Keratinocyte (primary cell): ENCODE measurements around the gene PLEKHA6. TPM values are rescaled to one million over a fixed set of nuclear protein-coding genes. Genes with fewer than 3 reads are reported as not detected.

Source experiments
- DNase-seq: peaks from one replicate; pipeline ENCODE4 v3.0.0-alpha.2; 2011; ENCODE audit warnings: low read depth, missing footprints, low spot score
- FAIRE-seq: peaks from 2 replicates; lab custom pipeline; 2011; peaks lifted over from hg19 to GRCh38; lab: Jason Lieb, UNC
- H2AFZ ChIP-seq: 2 replicates; pipeline ENCODE4 v1.6.0; 2012; ENCODE audit warnings: low read length, control low read depth, inconsistent platforms; ENCODE audit not compliant: control insufficient read depth
- H3K27ac ChIP-seq: 2 replicates; pipeline ENCODE4 v1.5.1; 2011; ENCODE audit warnings: low read length; ENCODE audit not compliant: control insufficient read depth, insufficient read depth
- H3K27me3 ChIP-seq: 3 replicates; pipeline ENCODE4 v1.6.0; 2011; ENCODE audit warnings: low read length; ENCODE audit not compliant: control insufficient read depth, insufficient read depth; ENCODE audit errors: extremely low read depth
- H3K36me3 ChIP-seq, 2 experiments: 2 replicates in 1 of 2; 3 replicates in 1 of 2; pipeline ENCODE4 v1.5.1; 2011; ENCODE audit warnings: low read length in 2 of 2, mild to moderate bottlenecking in 1 of 2; ENCODE audit not compliant: control insufficient read depth in 2 of 2, insufficient read depth in 2 of 2; ENCODE audit errors: extremely low read depth in 1 of 2
- H3K4me1 ChIP-seq: 3 replicates; pipeline ENCODE4 v1.5.1; 2011; ENCODE audit warnings: low read length; ENCODE audit not compliant: control insufficient read depth, insufficient read depth; ENCODE audit errors: extremely low read depth
- H3K4me2 ChIP-seq: 3 replicates; pipeline ENCODE4 v1.6.0; 2011; ENCODE audit warnings: low read depth, low read length; ENCODE audit not compliant: control insufficient read depth, insufficient read depth; ENCODE audit errors: extremely low read depth
- H3K4me3 ChIP-seq, 3 experiments: fragments of 200-600 bp in 1 of 3; sonication (generic) in 1 of 3; 2 replicates in 2 of 3; 3 replicates in 1 of 3; pipeline ENCODE4 v1.5.1; 2011 to 2016; ENCODE audit warnings: low read length in 3 of 3, mild to moderate bottlenecking in 3 of 3, control low read depth in 2 of 3, inconsistent platforms in 1 of 3, low read depth in 1 of 3, mixed read lengths in 1 of 3, mixed run types in 1 of 3, moderate library complexity in 1 of 3; ENCODE audit not compliant: control insufficient read depth in 2 of 3, insufficient read depth in 2 of 3; ENCODE audit errors: extremely low read depth in 1 of 3
- H3K79me2 ChIP-seq: 2 replicates; pipeline ENCODE4 v1.6.0; 2012; ENCODE audit warnings: low read length; ENCODE audit not compliant: control insufficient read depth, insufficient read depth
- H3K9ac ChIP-seq: 3 replicates; pipeline ENCODE4 v1.6.0; 2011; ENCODE audit warnings: low read length; ENCODE audit not compliant: control insufficient read depth, insufficient read depth; ENCODE audit errors: extremely low read depth
- H3K9me1 ChIP-seq: 3 replicates; pipeline ENCODE4 v1.6.0; 2011; ENCODE audit warnings: low read length; ENCODE audit not compliant: control insufficient read depth, insufficient read depth; ENCODE audit errors: extremely low read depth
- H3K9me3 ChIP-seq: 2 replicates; pipeline ENCODE4 v1.5.1; 2012; ENCODE audit warnings: low read depth, low read length; ENCODE audit not compliant: control insufficient read depth
- H4K20me1 ChIP-seq: 3 replicates; pipeline ENCODE4 v1.6.0; 2011; ENCODE audit warnings: low read length; ENCODE audit not compliant: control insufficient read depth, insufficient read depth; ENCODE audit errors: extremely low read depth
- EZH2 ChIP-seq: IDR thresholded peaks from one replicate; pipeline ENCODE4 v1.6.1; 2012; ENCODE audit warnings: inconsistent platforms, mild to moderate bottlenecking, low read length, moderate library complexity
- dilution Hi-C: fragments of 300-500 bp; cut with MboI; formaldehyde crosslinking; loops from one replicate; pipeline ENCODE4 v1.7.0; 2020; ENCODE audit warnings: low sequenced_read_pairs; ENCODE audit not compliant: extremely low pct_ligation_motif_present
- polyA plus RNA-seq, 5 experiments: library from polyadenylated mRNA; depleted of rRNA in 3 of 5; stranded (reverse) in 3 of 5; stranded (forward) in 1 of 5; unstranded in 1 of 5; fragments of >200 nt; gene quantifications; 1 replicate in 1 of 5; 2 replicates in 3 of 5; 3 replicates in 1 of 5; pipeline versions ENCODE4 v1.2.1 to v1.2.3, GENCODE V29; 2011 to 2012; ENCODE audit warnings: missing spikeins in 2 of 5, low read depth in 1 of 5, low replicate concordance in 1 of 5
- TF ChIP-seq, protein P1 (sequence below), 3 experiments: IDR thresholded peaks in 1 of 3; conservative IDR thresholded peaks in 1 of 3; optimal IDR thresholded peaks in 1 of 3; 2 replicates in 2 of 3; 3 replicates in 1 of 3; pipeline versions ENCODE3 to v1.5.1; 2011; ENCODE audit warnings: low read length in 3 of 3, mild to moderate bottlenecking in 3 of 3, moderate library complexity in 2 of 3, control low read depth in 1 of 3, inconsistent platforms in 1 of 3; ENCODE audit not compliant: insufficient read depth in 2 of 3; ENCODE audit errors: extremely low read depth in 1 of 3

The PLEKHA6 gene
- polyA plus RNA-seq, 1 donor (not counting 4 experiments of a cell fraction or from before 2014, with no cell fraction given) = 1.5 TPM

DNA sequence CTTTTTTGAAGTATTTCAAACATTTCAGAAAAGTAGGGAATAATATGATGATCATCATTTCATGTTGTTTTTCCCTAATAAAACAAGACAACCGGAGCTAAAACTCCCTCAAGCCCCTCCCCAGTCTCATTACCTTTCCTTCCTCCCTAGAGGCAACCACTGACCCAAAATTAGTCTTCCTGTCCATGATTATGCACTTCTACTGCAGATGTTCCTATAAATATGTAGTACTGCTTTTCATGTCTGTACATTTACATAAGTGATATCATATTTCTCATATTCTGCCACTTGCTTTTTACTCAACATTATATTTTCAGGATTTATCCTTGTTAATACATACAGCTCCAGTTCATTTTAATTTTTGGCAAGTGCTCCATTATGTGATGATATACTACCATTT lies 87.2 kb downstream of the PLEKHA6 start:
- dilution Hi-C loops = no loop called here
- no peak for TF ChIP-seq EZH2
- TF ChIP-seq, protein P1, sequence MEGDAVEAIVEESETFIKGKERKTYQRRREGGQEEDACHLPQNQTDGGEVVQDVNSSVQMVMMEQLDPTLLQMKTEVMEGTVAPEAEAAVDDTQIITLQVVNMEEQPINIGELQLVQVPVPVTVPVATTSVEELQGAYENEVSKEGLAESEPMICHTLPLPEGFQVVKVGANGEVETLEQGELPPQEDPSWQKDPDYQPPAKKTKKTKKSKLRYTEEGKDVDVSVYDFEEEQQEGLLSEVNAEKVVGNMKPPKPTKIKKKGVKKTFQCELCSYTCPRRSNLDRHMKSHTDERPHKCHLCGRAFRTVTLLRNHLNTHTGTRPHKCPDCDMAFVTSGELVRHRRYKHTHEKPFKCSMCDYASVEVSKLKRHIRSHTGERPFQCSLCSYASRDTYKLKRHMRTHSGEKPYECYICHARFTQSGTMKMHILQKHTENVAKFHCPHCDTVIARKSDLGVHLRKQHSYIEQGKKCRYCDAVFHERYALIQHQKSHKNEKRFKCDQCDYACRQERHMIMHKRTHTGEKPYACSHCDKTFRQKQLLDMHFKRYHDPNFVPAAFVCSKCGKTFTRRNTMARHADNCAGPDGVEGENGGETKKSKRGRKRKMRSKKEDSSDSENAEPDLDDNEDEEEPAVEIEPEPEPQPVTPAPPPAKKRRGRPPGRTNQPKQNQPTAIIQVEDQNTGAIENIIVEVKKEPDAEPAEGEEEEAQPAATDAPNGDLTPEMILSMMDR (optimal IDR thresholded peaks at IDR 0.05 in 1 of 3, IDR thresholded peaks at IDR 0.05 in 1 of 3, conservative IDR thresholded peaks at IDR 0.05 in 1 of 3; ENCODE audit: extremely low read depth in 1 of 3, insufficient read depth in 2 of 3, low read length in 3 of 3) = no peak
- no peak for FAIRE-seq
- no peak overlapping the region for H3K4me3 ChIP-seq
- H4K20me1 ChIP-seq = no peaks in the 10 kb centered on the region
- no peak overlapping the region for H3K4me2 ChIP-seq
- H3K9me1 ChIP-seq = no peaks in the 10 kb centered on the region
- no peak overlapping the region for H3K27ac ChIP-seq
- H3K36me3 ChIP-seq = peaks cover 0 to 13% of the 10 kb centered on the region in 2 experiments
- H3K27me3 ChIP-seq = peaks cover 4% of the 10 kb centered on the region
- H3K4me1 ChIP-seq = no peaks in the 10 kb centered on the region
- H2AFZ ChIP-seq = no peak overlapping the region
- H3K79me2 ChIP-seq = no peaks in the 10 kb centered on the region
- DNase-seq = no peak
- no peaks in the 10 kb centered on the region for H3K9me3 ChIP-seq
- H3K9ac ChIP-seq = no peak overlapping the region

DNA sequence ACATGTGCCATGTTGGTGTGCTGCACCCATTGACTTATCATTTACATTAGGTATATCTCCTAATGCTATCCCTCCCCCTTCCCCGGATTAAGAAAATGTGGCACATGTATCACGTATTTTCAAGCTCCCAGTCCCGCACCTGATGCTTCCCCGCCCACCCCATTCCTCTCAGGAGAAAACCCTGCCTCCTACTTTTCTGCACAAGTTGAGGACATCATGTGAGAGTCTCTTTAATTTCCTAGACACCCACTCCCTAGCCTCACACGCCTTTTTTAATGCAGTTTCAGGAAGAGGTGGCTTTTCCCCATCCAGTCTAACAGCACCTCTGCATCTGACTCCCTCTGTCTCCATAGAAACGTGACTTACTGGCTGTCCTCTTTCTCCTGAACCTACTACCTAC lies 87.8 kb downstream of the PLEKHA6 start:
- Histone ChIP-seq H3K27me3 (peaks cover 1% of the 10 kb centered on the region), H3K4me3 (no peak overlapping the region), H3K36me3 (peaks cover 0 to 18% of the 10 kb centered on the region in 2 experiments), H2AFZ (no peak overlapping the region), H3K9me3 (no peaks in the 10 kb centered on the region), H3K4me1 (no peaks in the 10 kb centered on the region), H4K20me1 (no peaks in the 10 kb centered on the region), H3K79me2 (no peaks in the 10 kb centered on the region), H3K4me2 (no peak overlapping the region), H3K9me1 (no peaks in the 10 kb centered on the region), H3K9ac (no peak overlapping the region), H3K27ac (no peak overlapping the region)
- dilution Hi-C loops = no loop called here
- no peak for TF ChIP-seq EZH2
- TF ChIP-seq, protein P1 (optimal IDR thresholded peaks at IDR 0.05 in 1 of 3, IDR thresholded peaks at IDR 0.05 in 1 of 3, conservative IDR thresholded peaks at IDR 0.05 in 1 of 3; ENCODE audit: extremely low read depth in 1 of 3, insufficient read depth in 2 of 3, low read length in 3 of 3) = no peak
- DNase-seq = no peak
- no peak for FAIRE-seq
